ENCODE results near the gene TMEFF1.

DNA sequence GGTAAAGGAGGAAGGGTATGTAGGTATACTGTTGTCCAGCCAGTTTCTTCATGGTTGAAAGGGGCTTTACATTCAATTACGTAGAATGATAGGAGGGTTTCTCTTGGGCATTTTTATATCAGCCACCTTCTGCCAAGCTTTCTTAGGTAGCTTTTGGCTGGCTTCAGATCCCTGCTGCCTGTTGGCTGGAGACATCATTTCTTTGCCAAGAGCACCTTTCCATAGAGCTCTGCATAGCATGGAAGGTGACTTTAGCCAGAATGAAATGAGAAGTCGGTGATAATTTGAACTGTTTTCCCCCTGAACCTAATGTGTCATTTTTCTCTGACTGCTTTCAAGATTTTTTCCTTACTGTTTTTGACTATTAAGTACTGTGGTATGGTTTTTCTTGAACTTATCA, 26.9 kb downstream of the TMEFF1 start:
- TF ChIP-seq, protein P1, sequence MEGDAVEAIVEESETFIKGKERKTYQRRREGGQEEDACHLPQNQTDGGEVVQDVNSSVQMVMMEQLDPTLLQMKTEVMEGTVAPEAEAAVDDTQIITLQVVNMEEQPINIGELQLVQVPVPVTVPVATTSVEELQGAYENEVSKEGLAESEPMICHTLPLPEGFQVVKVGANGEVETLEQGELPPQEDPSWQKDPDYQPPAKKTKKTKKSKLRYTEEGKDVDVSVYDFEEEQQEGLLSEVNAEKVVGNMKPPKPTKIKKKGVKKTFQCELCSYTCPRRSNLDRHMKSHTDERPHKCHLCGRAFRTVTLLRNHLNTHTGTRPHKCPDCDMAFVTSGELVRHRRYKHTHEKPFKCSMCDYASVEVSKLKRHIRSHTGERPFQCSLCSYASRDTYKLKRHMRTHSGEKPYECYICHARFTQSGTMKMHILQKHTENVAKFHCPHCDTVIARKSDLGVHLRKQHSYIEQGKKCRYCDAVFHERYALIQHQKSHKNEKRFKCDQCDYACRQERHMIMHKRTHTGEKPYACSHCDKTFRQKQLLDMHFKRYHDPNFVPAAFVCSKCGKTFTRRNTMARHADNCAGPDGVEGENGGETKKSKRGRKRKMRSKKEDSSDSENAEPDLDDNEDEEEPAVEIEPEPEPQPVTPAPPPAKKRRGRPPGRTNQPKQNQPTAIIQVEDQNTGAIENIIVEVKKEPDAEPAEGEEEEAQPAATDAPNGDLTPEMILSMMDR (conservative IDR thresholded peaks at IDR 0.05 in 1 of 2, IDR thresholded peaks at IDR 0.05 in 1 of 2; ENCODE audit: extremely low read depth in 1 of 2, insufficient read depth in 1 of 2, low read depth in 1 of 2, low read length in 2 of 2), result no peak
- no peak for TF ChIP-seq EZH2 (IDR thresholded peaks at IDR 0.05; ENCODE audit: borderline replicate concordance, low read length)
